Gastroesophageal sphincter (tissue), 4 donors: ENCODE measurements around the gene SLC39A8. TPM values are rescaled to one million over a fixed set of nuclear protein-coding genes. Genes with fewer than 3 reads are reported as not detected.
"Not testable (repeated sequence)": the region's sequence is repeated elsewhere in the genome, so short reads cannot be mapped to it uniquely, and the experiment has no call there.

Experiments
- ATAC-seq: fragments of 150-250 bp; one replicate; pipeline ENCODE4 v1.9.1; 2016; ENCODE audit warnings: mild to moderate bottlenecking, moderate library complexity
- H3K27ac ChIP-seq, 4 donors: fragments of 200-600 bp; sonication (generic) in 3 of 4; 1 replicate in 3 of 4; 2 replicates in 1 of 4; pipeline ENCODE4 v1.5.1; 2016 to 2019
- H3K27me3 ChIP-seq: fragments of 200-600 bp; sonication (generic); one replicate; pipeline ENCODE4 v1.5.1; 2019
- H3K36me3 ChIP-seq, 2 donors: fragments of 200-600 bp; sonication (generic); one replicate each; pipeline ENCODE4 v1.5.1; 2019; ENCODE audit warnings: control low read depth in 1 of 2
- H3K4me1 ChIP-seq, 3 donors: fragments of 200-600 bp; sonication (generic); 1 replicate in 2 of 3; 2 replicates in 1 of 3; pipeline ENCODE4 v1.5.1; 2016 to 2019; ENCODE audit warnings: control low read depth in 2 of 3
- H3K4me3 ChIP-seq, 2 donors: fragments of 200-600 bp; sonication (generic); one replicate each; pipeline ENCODE4 v1.5.1; 2019; ENCODE audit warnings: mild to moderate bottlenecking in 1 of 2, moderate library complexity in 1 of 2
- H3K9me3 ChIP-seq, 3 donors: fragments of 200-600 bp; sonication (generic); one replicate each; pipeline ENCODE4 v1.5.1; 2017 to 2019; ENCODE audit warnings: control low read depth in 2 of 3
- EP300 ChIP-seq: sonication (generic); formaldehyde crosslinking; IDR thresholded peaks from one replicate; pipeline ENCODE4 v1.6.1; 2017; ENCODE audit warnings: antibody characterized with exemption, mild to moderate bottlenecking
- POLR2A ChIP-seq, 2 donors: fragments of 450-650 bp; IDR thresholded peaks; one replicate each; pipeline ENCODE4 v1.6.1; 2017; ENCODE audit warnings: antibody characterized with exemption in 2 of 2, mild to moderate bottlenecking in 2 of 2, moderate library complexity in 1 of 2
- POLR2AphosphoS5 ChIP-seq: sonication (generic); formaldehyde crosslinking; IDR thresholded peaks from one replicate; pipeline ENCODE4 v1.6.1; 2017; ENCODE audit warnings: antibody characterized with exemption
- WGBS, 2 donors: methylation state at CpG; one replicate each; pipeline ENCODE4 v1.1.5; 2018; ENCODE audit warnings: low coverage in 1 of 2; 5-methylcytosine and 5-hydroxymethylcytosine counted together
- total RNA-seq, 4 donors: library from RNA; depleted of rRNA; stranded (reverse); fragments of >200 nt; gene quantifications; one replicate each; pipeline ENCODE4 v1.1.0, GENCODE V29; 2016
- TF ChIP-seq, protein P1 (sequence below), 4 experiments: fragments of 200-600 bp in 2 of 4; fragments of 450-650 bp in 2 of 4; sonication (generic) in 1 of 4; IDR thresholded peaks; one replicate each; pipeline ENCODE4 v1.5.1; 2017 to 2019; ENCODE audit warnings: antibody characterized with exemption in 4 of 4, mild to moderate bottlenecking in 2 of 4, moderate library complexity in 2 of 4

Gene SLC39A8
- total RNA-seq, 4 donors from 2014 or later = 1.7 to 13.8 (median 4.8) TPM

GRCh38 chr4:102285831-102286230 lies 59.5 kb downstream of the SLC39A8 start:
- no peaks in the 10 kb centered on the region for H3K9me3 ChIP-seq
- TF ChIP-seq EP300 (no peak), POLR2A (IDR thresholded peaks at IDR 0.05) (no peak), POLR2AphosphoS5 (no peak)
- TF ChIP-seq, protein P1, sequence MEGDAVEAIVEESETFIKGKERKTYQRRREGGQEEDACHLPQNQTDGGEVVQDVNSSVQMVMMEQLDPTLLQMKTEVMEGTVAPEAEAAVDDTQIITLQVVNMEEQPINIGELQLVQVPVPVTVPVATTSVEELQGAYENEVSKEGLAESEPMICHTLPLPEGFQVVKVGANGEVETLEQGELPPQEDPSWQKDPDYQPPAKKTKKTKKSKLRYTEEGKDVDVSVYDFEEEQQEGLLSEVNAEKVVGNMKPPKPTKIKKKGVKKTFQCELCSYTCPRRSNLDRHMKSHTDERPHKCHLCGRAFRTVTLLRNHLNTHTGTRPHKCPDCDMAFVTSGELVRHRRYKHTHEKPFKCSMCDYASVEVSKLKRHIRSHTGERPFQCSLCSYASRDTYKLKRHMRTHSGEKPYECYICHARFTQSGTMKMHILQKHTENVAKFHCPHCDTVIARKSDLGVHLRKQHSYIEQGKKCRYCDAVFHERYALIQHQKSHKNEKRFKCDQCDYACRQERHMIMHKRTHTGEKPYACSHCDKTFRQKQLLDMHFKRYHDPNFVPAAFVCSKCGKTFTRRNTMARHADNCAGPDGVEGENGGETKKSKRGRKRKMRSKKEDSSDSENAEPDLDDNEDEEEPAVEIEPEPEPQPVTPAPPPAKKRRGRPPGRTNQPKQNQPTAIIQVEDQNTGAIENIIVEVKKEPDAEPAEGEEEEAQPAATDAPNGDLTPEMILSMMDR (IDR thresholded peaks at IDR 0.05) = no peak
- H3K27me3 ChIP-seq = no peaks in the 10 kb centered on the region
- ATAC-seq = no peak
- H3K27ac ChIP-seq = no peak overlapping the region
- no peak overlapping the region for H3K4me3 ChIP-seq
- no peaks in the 10 kb centered on the region for H3K4me1 ChIP-seq
- H3K36me3 ChIP-seq = peaks cover 0 to 4% of the 10 kb centered on the region in 2 donors

GRCh38 chr4:102281171-102281839 lies 64.0 kb downstream of the SLC39A8 start:
- 80 to 90% methylated on average over 4 of the region's 4 CpGs for WGBS, 2 donors
- TF ChIP-seq EP300 = no peak
- no peak for TF ChIP-seq POLR2A (IDR thresholded peaks at IDR 0.05)
- TF ChIP-seq, protein P1 (IDR thresholded peaks at IDR 0.05) = no peak
- no peak for TF ChIP-seq POLR2AphosphoS5

DNA sequence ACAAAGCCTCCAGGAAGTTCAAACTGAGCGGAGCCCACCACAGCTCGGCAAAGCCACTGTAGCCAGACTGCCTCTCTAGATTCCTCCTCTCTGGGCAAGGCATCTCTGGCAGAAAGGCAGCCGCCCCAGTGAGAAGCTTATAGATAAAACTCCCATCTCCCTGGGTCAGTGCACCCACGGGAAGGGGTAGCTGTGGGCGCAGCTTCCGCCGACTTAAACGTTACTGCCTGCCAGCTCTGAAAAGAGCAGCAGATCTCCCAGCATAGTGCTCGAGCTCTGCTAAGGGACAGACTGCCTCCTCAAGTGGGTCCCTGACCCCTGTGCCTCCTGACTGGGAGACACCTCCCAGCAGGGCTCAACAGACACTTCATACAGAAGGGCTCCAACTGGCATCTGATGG lies 72.0 kb downstream of the SLC39A8 start:
- WGBS, 2 donors = no CpG with 5 or more reads among the region's 9 CpGs
- H3K27ac ChIP-seq, ATAC-seq, H3K36me3 ChIP-seq, H3K4me3 ChIP-seq, H3K4me1 ChIP-seq, H3K9me3 ChIP-seq, H3K27me3 ChIP-seq: not testable (repeated sequence)

More at GRCh38 chr4:102281171-102281839, 64.0 kb downstream of the SLC39A8 start:
- no peaks in the 10 kb centered on the region for H3K9me3 ChIP-seq
- no peak overlapping the region for H3K4me3 ChIP-seq
- no peaks in the 10 kb centered on the region for H3K36me3 ChIP-seq
- H3K27me3 ChIP-seq = no peaks in the 10 kb centered on the region
- no peak overlapping the region for H3K27ac ChIP-seq
- H3K4me1 ChIP-seq = no peaks in the 10 kb centered on the region
- no peak for ATAC-seq

GRCh38 chr4:102272318-102272717 lies 73.0 kb downstream of the SLC39A8 start:
- TF ChIP-seq POLR2A (IDR thresholded peaks at IDR 0.05) (no peak), EP300 (no peak), POLR2AphosphoS5 (no peak)
- TF ChIP-seq, protein P1 (IDR thresholded peaks at IDR 0.05) = no peak
- no peak for ATAC-seq
- Histone ChIP-seq H3K4me3 (no peak overlapping the region), H3K27ac (no peak overlapping the region), H3K4me1 (no peaks in the 10 kb centered on the region), H3K9me3 (peaks cover 0 to 5% (median 0%) of the 10 kb centered on the region in 3 donors), H3K27me3 (no peaks in the 10 kb centered on the region), H3K36me3 (no peaks in the 10 kb centered on the region)
- 81 to 93% methylated on average over 6 to 7 of the region's 8 CpGs for WGBS, 2 donors

DNA sequence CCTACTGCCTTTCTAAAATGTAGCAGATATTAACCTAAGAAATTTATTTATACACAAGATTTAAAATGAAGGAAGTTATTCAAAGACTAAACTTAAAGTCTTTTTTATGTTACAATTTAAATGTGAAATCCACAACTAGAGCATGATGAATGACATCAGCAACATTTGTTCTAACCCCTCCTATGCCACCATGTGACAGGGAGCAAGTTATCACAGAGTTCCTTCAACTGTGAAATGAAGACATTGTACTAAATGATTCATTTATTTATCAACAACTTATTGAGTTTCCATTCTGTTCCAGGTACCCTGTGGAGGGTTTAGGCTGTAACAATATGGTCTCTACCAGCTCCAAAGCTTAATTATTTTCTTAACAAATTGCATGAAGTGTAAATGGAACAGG lies 76.9 kb downstream of the SLC39A8 start:
- Histone ChIP-seq H3K36me3 (peaks cover 0 to 3% of the 10 kb centered on the region in 2 donors), H3K27me3 (no peaks in the 10 kb centered on the region), H3K4me1 (no peaks in the 10 kb centered on the region), H3K4me3 (no peak overlapping the region), H3K27ac (no peak overlapping the region), H3K9me3 (no peaks in the 10 kb centered on the region)
- no peak for TF ChIP-seq POLR2AphosphoS5
- TF ChIP-seq EP300 = no peak
- no peak for TF ChIP-seq POLR2A (IDR thresholded peaks at IDR 0.05)
- TF ChIP-seq, protein P1 (IDR thresholded peaks at IDR 0.05) = no peak
- no peak for ATAC-seq
